ENCODE results near the gene CACNA1S. TPM values are rescaled to one million over a fixed set of nuclear protein-coding genes. Genes with fewer than 3 reads are reported as not detected.

The CACNA1S gene
- total RNA-seq, 1 experiment from 2014 or later: not detected

DNA sequence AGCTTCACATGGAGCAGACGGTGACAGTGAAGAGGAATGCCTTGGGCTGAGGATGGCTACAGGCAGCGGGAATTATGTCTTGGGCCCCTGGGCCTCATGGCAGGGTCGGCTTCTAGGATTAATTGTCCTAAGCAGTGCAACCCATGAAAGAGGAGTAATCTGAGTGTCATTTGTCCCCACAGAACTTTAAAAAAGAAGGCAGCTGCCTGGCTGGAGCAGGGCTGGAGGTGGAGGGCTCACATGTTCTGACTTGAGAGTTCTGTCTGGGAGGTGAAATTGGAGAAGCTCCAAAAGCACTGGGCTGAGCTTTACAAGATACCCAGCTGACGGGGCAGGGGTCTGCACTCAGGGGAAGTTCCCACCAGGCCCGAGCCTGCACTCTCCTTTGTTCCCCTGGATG, 22.6 kb downstream of the CACNA1S start:
- Histone ChIP-seq H3K9me3 (ENCODE audit: low read depth, low read length, poor library complexity, severe bottlenecking) (no peaks in the 10 kb centered on the region), H3K4me3 (ENCODE audit: low read depth, low read length, poor library complexity, severe bottlenecking) (no peak overlapping the region), H3K27ac (ENCODE audit: low read depth, low read length, poor library complexity, severe bottlenecking) (no peak overlapping the region), H3K27me3 (replicated peaks; ENCODE audit: insufficient read depth, low read depth, low read length, poor library complexity) (no peaks in the 10 kb centered on the region), H3K4me1 (ENCODE audit: insufficient read depth, low read length, poor library complexity, severe bottlenecking) (no peaks in the 10 kb centered on the region), H3K36me3 (ENCODE audit: insufficient read depth, low read length, poor library complexity, severe bottlenecking) (no peaks in the 10 kb centered on the region)
- ChIA-PET CTCF (no interaction called here), POLR2A (ENCODE audit: low non-redundant PET) (no interaction called here)
- intact Hi-C loops (cut with micrococcal nuclease; ENCODE audit: unreplicated experiment): no loop called here
- TF ChIP-seq EZH2 (IDR thresholded peaks at IDR 0.05; ENCODE audit: borderline replicate concordance, low read depth, low read length, poor library complexity, severe bottlenecking): no peak
- TF ChIP-seq, protein P1, sequence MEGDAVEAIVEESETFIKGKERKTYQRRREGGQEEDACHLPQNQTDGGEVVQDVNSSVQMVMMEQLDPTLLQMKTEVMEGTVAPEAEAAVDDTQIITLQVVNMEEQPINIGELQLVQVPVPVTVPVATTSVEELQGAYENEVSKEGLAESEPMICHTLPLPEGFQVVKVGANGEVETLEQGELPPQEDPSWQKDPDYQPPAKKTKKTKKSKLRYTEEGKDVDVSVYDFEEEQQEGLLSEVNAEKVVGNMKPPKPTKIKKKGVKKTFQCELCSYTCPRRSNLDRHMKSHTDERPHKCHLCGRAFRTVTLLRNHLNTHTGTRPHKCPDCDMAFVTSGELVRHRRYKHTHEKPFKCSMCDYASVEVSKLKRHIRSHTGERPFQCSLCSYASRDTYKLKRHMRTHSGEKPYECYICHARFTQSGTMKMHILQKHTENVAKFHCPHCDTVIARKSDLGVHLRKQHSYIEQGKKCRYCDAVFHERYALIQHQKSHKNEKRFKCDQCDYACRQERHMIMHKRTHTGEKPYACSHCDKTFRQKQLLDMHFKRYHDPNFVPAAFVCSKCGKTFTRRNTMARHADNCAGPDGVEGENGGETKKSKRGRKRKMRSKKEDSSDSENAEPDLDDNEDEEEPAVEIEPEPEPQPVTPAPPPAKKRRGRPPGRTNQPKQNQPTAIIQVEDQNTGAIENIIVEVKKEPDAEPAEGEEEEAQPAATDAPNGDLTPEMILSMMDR (conservative IDR thresholded peaks at IDR 0.05; ENCODE audit: low read depth, low read length): no peak
- no peak for DNase-seq (ENCODE audit: low spot score)
- no TSS peak for BruUV-seq (replicated peaks)

DNA sequence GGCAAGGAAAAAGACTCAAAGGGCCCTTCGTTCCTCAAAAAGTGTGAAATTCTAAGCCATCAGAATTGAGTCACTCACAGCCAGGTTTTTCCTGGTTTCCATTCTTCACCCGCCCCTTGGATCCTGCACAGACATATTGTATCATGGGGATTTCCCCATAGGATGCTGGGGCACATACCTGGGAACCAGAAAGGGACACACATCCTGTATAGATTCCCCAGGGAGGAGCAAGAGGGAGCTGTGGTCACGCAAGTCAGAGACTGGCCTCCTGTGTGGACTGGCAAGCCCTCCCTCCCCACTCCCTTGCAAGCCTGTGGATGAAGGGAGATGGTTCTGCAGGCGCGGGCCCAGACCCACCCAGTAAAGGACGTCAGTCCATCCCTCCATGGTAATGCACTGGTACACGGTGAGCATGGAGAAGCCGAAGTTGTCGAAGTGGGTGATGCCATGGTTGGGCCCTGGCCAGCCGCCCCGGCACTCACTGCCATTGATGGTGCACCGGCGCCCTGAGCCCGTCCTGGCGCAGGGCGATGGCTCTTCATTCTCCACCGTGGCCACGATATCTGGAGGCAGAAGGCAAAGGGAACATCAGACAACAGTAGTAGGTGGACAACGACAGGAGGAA, 23.2 kb downstream of the CACNA1S start:
- H3K27me3 ChIP-seq (replicated peaks; ENCODE audit: insufficient read depth, low read depth, low read length, poor library complexity): no peaks in the 10 kb centered on the region
- H3K9me3 ChIP-seq (ENCODE audit: low read depth, low read length, poor library complexity, severe bottlenecking): no peaks in the 10 kb centered on the region
- ChIA-PET CTCF (no interaction called here), POLR2A (ENCODE audit: low non-redundant PET) (no interaction called here)
- no peaks in the 10 kb centered on the region for H3K4me1 ChIP-seq (ENCODE audit: insufficient read depth, low read length, poor library complexity, severe bottlenecking)
- no peak overlapping the region for H3K27ac ChIP-seq (ENCODE audit: low read depth, low read length, poor library complexity, severe bottlenecking)
- BruUV-seq (replicated peaks): no TSS peak
- no peak overlapping the region for H3K4me3 ChIP-seq (ENCODE audit: low read depth, low read length, poor library complexity, severe bottlenecking)
- TF ChIP-seq, protein P1 (conservative IDR thresholded peaks at IDR 0.05; ENCODE audit: low read depth, low read length): no peak
- DNase-seq (ENCODE audit: low spot score): no peak
- intact Hi-C loops (cut with micrococcal nuclease; ENCODE audit: unreplicated experiment): no loop called here
- H3K36me3 ChIP-seq (ENCODE audit: insufficient read depth, low read length, poor library complexity, severe bottlenecking): no peaks in the 10 kb centered on the region

DNA sequence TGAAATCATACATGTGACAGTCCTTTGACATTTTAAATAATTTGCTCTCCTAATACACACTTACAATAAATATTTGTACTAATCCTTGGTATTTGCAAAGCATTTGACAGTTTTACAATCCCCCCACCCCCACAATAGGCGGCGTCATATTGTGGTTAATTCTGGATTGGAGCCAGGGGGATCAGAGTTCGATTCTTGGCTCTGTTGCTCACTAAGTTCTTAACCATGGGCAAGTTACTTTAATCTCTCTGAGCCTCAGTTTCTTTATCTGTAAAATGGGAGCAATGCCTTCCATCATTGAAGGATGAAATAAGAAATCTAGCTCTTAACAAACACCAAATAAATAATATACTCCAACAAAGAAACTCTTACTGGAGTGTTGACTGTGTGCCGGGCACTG, 23.8 kb downstream of the CACNA1S start:
- no peaks in the 10 kb centered on the region for H3K27me3 ChIP-seq (replicated peaks; ENCODE audit: insufficient read depth, low read depth, low read length, poor library complexity)
- POLR2A ChIA-PET (ENCODE audit: low non-redundant PET): no interaction called here
- no peak overlapping the region for H3K27ac ChIP-seq (ENCODE audit: low read depth, low read length, poor library complexity, severe bottlenecking)
- H3K36me3 ChIP-seq (ENCODE audit: insufficient read depth, low read length, poor library complexity, severe bottlenecking): no peaks in the 10 kb centered on the region
- intact Hi-C loops (cut with micrococcal nuclease; ENCODE audit: unreplicated experiment): no loop called here
- TF ChIP-seq EZH2 (IDR thresholded peaks at IDR 0.05; ENCODE audit: borderline replicate concordance, low read depth, low read length, poor library complexity, severe bottlenecking): no peak
- TF ChIP-seq, protein P1 (conservative IDR thresholded peaks at IDR 0.05; ENCODE audit: low read depth, low read length): no peak
- no peak overlapping the region for H3K4me3 ChIP-seq (ENCODE audit: low read depth, low read length, poor library complexity, severe bottlenecking)
- H3K9me3 ChIP-seq (ENCODE audit: low read depth, low read length, poor library complexity, severe bottlenecking): no peaks in the 10 kb centered on the region
- no TSS peak for BruUV-seq (replicated peaks)
- no peaks in the 10 kb centered on the region for H3K4me1 ChIP-seq (ENCODE audit: insufficient read depth, low read length, poor library complexity, severe bottlenecking)
- CTCF ChIA-PET: no interaction called here
- no peak for DNase-seq (ENCODE audit: low spot score)

Data from A673 (cell line).